Measurements from ENCODE around the gene VCAM1.

DNA sequence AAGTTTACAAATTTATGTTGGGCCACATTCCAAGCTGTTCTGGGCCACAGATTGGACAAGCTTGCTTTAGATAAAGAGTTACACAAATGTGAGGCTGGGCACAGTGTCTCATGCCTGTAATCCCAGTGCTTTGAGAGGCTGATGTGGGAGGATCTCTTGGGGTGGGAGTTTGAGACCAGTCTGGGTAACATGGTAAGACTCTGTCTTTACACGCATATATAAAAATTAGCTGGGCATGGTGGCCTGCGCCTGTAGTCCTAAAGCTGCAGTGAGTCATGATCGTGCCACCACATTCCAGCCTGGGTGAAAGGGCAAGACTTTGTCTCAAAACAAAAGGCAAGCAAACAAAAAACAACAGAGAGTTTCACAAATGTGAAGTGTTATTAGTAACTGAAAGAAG, 5.9 kb upstream of the VCAM1 start:
- TF ChIP-seq, protein P1, sequence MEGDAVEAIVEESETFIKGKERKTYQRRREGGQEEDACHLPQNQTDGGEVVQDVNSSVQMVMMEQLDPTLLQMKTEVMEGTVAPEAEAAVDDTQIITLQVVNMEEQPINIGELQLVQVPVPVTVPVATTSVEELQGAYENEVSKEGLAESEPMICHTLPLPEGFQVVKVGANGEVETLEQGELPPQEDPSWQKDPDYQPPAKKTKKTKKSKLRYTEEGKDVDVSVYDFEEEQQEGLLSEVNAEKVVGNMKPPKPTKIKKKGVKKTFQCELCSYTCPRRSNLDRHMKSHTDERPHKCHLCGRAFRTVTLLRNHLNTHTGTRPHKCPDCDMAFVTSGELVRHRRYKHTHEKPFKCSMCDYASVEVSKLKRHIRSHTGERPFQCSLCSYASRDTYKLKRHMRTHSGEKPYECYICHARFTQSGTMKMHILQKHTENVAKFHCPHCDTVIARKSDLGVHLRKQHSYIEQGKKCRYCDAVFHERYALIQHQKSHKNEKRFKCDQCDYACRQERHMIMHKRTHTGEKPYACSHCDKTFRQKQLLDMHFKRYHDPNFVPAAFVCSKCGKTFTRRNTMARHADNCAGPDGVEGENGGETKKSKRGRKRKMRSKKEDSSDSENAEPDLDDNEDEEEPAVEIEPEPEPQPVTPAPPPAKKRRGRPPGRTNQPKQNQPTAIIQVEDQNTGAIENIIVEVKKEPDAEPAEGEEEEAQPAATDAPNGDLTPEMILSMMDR (IDR thresholded peaks at IDR 0.05; ENCODE audit: low read depth, low read length, poor library complexity, severe bottlenecking) = no peak
- TF ChIP-seq EZH2phosphoT487 (IDR thresholded peaks at IDR 0.05; ENCODE audit: borderline replicate concordance, low read length) = no peak
